Measurements from ENCODE around the gene CUL5. TPM values are rescaled to one million over a fixed set of nuclear protein-coding genes. Genes with fewer than 3 reads are reported as not detected.
"Not testable (repeated sequence)": the region's sequence is repeated elsewhere in the genome, so short reads cannot be mapped to it uniquely, and the experiment has no call there.

Gene CUL5
- total RNA-seq, 2 experiments from 2014 or later, result 27.1 to 28.3 TPM

DNA sequence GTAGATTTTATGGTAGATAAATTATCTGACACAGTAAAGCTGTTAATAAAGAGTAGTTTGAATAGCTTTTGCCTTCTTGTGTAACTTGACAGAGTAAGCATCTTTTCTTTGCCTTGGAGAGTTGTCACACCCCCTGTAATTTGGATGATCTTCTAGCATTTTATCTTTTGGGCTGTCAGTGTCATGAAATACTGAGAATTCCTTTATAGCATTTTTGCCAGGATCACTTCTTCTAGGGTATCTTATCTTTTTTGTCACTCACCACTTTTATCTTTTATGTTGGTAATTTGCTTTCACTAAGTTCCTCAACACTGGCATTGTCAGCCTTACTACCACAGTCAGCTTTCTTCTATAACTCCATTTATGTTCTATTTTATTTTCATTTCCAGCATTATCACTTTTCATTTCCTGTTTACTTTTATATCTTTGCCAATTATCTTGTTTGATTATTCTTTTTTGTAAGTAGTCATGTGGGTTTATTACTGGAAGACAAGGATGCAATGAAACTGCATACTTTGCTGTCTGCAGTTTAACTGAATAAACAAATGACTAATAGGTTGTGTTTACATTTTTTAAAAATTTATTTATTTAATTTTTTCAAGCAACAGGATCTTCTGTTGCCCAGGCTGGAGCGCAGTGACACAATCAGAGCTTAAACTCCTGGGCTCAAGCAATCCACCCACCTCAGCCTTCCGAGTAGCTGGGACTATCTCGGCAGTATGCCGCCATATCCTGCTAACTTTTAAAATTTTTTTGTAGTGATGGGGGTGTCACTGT, 84.6 kb downstream of the CUL5 start:
- no peak for DNase-seq
- CTCF ChIA-PET, result no interaction called here

GRCh38 chr11:108097179-108097578, 88.5 kb downstream of the CUL5 start:
- no peak overlapping the region for H3K27ac Mint-ChIP-seq
- H3K9me3 Mint-ChIP-seq, result no peaks in the 10 kb centered on the region
- no peak for DNase-seq
- no peaks in the 10 kb centered on the region for H3K4me1 Mint-ChIP-seq
- POLR2A ChIA-PET, result no interaction called here
- CTCF ChIA-PET, result no interaction called here
- H3K4me3 Mint-ChIP-seq, result no peak overlapping the region
- no peaks in the 10 kb centered on the region for H3K27me3 Mint-ChIP-seq
- H3K36me3 Mint-ChIP-seq (ENCODE audit: low read depth), result peaks cover 30% of the 10 kb centered on the region

More for the DNA sequence above, 84.6 kb downstream of the CUL5 start:
- peaks cover 31% of the 10 kb centered on the region for H3K36me3 Mint-ChIP-seq (ENCODE audit: low read depth)
- no peaks in the 10 kb centered on the region for H3K27me3 Mint-ChIP-seq
- H3K27ac Mint-ChIP-seq, result no peak overlapping the region
- no peaks in the 10 kb centered on the region for H3K4me1 Mint-ChIP-seq
- no peaks in the 10 kb centered on the region for H3K9me3 Mint-ChIP-seq
- H3K4me3 Mint-ChIP-seq, result no peak overlapping the region
- POLR2A ChIA-PET, result no interaction called here

GRCh38 chr11:108101090-108101775, 92.5 kb downstream of the CUL5 start:
- POLR2A ChIA-PET, result no interaction called here
- CTCF ChIA-PET, result interaction anchor here (1.2 kb wide), 1 partner anchor 92 kb away, joined by 3 read pairs; the partner anchor contains the start of gene CUL5
- H3K36me3 Mint-ChIP-seq (ENCODE audit: low read depth), result peaks cover 25% of the 10 kb centered on the region
- no peak for DNase-seq
- H3K27me3 Mint-ChIP-seq, result no peaks in the 10 kb centered on the region
- no peak overlapping the region for H3K4me3 Mint-ChIP-seq
- H3K27ac Mint-ChIP-seq, result no peak overlapping the region
- no peaks in the 10 kb centered on the region for H3K4me1 Mint-ChIP-seq
- H3K9me3 Mint-ChIP-seq, result no peaks in the 10 kb centered on the region

DNA sequence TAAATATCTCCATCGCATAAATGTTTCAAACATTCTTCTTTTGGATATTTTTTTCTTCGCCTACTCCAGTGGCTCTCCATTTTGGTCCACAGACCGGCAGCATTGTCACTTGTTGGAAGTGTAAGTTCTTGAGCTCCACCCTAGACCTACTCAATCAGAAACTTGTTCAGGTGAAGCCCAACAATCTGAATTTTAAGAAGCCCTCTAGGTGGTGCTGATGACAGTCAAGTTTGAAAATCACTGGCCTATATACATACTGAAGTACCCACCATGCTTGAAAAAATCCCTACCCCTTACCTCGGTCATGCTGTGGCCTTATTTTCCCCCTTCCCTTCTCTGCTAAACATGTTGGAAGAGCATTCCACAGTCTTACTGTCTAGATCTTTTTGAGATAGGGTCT, 102.4 kb downstream of the CUL5 start:
- H3K4me3 Mint-ChIP-seq, result no peak overlapping the region
- CTCF ChIA-PET, result interaction anchor here (0.6 to 1.0 kb wide), 2 partner anchors 33 to 590 kb away, joined by 3 to 6 read pairs; no protein-coding TSS in a partner anchor
- H3K9me3 Mint-ChIP-seq, result no peaks in the 10 kb centered on the region
- peaks cover 2% of the 10 kb centered on the region for H3K4me1 Mint-ChIP-seq
- no peaks in the 10 kb centered on the region for H3K27me3 Mint-ChIP-seq
- no peak overlapping the region for H3K27ac Mint-ChIP-seq
- DNase-seq, result no peak
- POLR2A ChIA-PET, result interaction anchor here (0.6 kb wide), 1 partner anchor 44 kb away, joined by 4 read pairs; no protein-coding TSS in a partner anchor
- no peaks in the 10 kb centered on the region for H3K36me3 Mint-ChIP-seq (ENCODE audit: low read depth)

DNA sequence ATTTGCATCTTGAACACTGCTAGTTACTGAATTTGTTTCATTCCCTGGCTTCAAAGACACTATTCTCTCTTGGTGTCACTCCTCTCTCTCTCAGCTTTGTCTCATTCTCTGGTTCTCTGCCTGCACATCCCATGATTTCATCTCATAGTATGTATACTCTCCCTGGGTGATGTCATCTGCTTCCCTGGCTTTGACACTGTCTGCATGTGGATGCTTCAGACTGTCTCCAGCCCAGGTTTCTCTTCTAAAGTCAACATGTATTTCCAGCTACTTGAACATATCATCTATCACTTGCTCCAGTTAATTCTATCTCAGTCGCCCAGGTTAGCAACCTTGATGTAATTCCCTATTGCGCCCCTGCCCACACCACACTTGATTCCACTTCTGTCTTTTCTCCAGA, 103.4 kb downstream of the CUL5 start:
- H3K4me3 Mint-ChIP-seq, result no peak overlapping the region
- DNase-seq, result no peak
- no peak overlapping the region for H3K27ac Mint-ChIP-seq
- no peaks in the 10 kb centered on the region for H3K9me3 Mint-ChIP-seq
- no peaks in the 10 kb centered on the region for H3K36me3 Mint-ChIP-seq (ENCODE audit: low read depth)
- no peaks in the 10 kb centered on the region for H3K27me3 Mint-ChIP-seq
- CTCF ChIA-PET, result interaction anchor here (0.7 to 1.3 kb wide), 2 partner anchors 9 to 44 kb away, joined by 3 read pairs; no protein-coding TSS in a partner anchor
- peaks cover 2% of the 10 kb centered on the region for H3K4me1 Mint-ChIP-seq
- POLR2A ChIA-PET, result no interaction called here

DNA sequence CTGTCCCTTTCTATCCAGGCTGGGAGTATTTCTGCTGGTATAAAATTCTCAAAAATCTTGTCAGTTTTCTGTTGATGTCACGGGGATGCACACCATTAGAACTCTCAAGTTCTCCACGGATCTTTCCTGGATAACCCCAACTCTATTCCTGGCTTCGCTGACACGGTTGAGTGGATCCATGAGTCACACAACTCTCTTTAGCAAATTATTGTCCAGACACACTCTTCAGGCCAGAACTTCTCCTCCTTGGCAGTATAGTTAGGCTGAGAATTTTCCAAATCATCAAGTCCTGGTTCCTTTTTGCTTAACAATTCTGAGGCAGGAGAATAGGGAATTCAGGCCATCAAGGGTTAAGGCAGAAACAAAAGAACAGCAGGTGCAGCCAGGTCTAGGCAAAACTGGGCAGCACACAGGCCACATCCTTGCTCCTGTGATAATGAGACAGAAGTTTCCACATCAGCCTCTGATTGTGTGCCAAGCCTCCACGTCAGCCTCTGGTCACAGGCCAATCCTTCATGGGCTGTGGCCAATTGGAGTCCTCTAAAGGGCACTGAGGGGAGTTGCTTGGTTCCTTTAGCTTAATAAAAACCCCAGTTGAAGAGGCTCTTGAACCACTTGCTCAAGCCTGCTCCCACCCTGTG, 106.9 kb downstream of the CUL5 start:
- no peaks in the 10 kb centered on the region for H3K9me3 Mint-ChIP-seq
- peaks cover 9% of the 10 kb centered on the region for H3K4me1 Mint-ChIP-seq
- ChIA-PET CTCF (no interaction called here), POLR2A (no interaction called here)
- no peak overlapping the region for H3K4me3 Mint-ChIP-seq
- no peaks in the 10 kb centered on the region for H3K36me3 Mint-ChIP-seq (ENCODE audit: low read depth)
- no peaks in the 10 kb centered on the region for H3K27me3 Mint-ChIP-seq
- no peak for DNase-seq
- H3K27ac Mint-ChIP-seq, result no peak overlapping the region

DNA sequence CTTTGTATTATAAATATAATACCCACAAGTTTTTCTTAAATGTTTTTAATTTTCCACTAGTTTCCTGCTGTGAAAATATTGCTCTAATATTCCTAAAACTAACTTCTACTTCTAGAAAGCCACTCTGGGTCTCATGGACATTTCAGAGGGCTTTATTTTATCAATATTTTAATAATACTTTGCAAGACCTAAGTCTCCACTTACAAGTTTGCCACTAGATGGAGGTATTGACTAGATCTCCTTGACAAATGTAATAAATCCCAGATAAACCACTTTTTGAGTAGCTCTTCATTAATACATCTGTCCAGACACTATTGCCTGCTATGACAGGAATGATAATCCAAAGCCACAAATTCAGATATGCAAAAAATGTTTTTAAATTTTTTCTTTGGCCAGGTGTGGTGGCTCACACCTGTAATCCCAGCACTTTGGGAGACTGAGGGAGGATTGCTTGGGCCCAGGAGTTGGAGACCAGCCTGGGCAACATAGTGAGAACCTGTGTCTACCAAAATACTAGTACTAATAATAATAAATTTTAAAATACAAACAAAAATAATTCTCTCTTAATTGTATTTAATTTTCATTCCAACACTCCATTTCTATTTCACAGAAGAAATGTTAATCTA, 109.2 kb downstream of the CUL5 start:
- no peak for DNase-seq
- Mint-ChIP-seq H3K4me3 (no peak overlapping the region), H3K4me1 (peaks cover 25% of the 10 kb centered on the region), H3K27ac (no peak overlapping the region), H3K9me3 (no peaks in the 10 kb centered on the region), H3K36me3 (ENCODE audit: low read depth) (peaks cover 3% of the 10 kb centered on the region), H3K27me3 (no peaks in the 10 kb centered on the region)
- ChIA-PET CTCF (interaction anchor here (0.6 to 3.3 kb wide), 9 partner anchors 8 to 617 kb away, joined by 3 to 39 read pairs (median 7); partner anchors contain the start of genes ATM, CUL5, DDX10 and NPAT), POLR2A (interaction anchor here (0.9 to 1.7 kb wide), 4 partner anchors 10 to 531 kb away, joined by 3 to 8 read pairs (median 4); partner anchors contain the start of genes ATM, CUL5 and NPAT)

DNA sequence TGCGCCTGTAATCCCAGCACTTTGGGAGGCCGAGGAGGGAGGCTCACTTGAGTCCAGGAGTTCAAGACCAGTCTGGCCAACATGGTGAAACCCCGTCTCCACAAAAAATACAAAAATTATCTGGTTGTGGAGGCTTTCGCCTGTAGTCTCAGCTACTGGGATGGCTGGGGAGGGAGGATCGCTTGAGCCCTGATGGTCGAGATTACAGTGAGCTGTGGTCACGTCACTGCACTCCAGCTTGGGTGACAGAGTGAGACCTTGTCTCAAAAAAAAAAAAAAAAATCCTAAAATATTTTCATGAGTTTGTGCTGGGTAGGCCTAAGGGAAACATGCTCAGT, 112.2 kb downstream of the CUL5 start:
- Mint-ChIP-seq H3K27ac (peak overlapping the region; percentile 67), H3K4me1 (peaks cover 49% of the 10 kb centered on the region), H3K36me3 (ENCODE audit: low read depth) (peaks cover 17% of the 10 kb centered on the region), H3K4me3 (peak overlapping the region; percentile 87)
- H3K27me3 Mint-ChIP-seq, DNase-seq, H3K9me3 Mint-ChIP-seq: not testable (repeated sequence)
- CTCF ChIA-PET, result interaction anchor here (0.7 to 1.5 kb wide), 3 partner anchors 8 to 112 kb away, joined by 3 to 4 read pairs (median 3); partner anchors contain the start of gene CUL5
- POLR2A ChIA-PET, result interaction anchor here (0.8 to 2.3 kb wide), 5 partner anchors 8 to 101 kb away, joined by 3 to 8 read pairs (median 3); partner anchors contain the start of genes ATM and NPAT

DNA sequence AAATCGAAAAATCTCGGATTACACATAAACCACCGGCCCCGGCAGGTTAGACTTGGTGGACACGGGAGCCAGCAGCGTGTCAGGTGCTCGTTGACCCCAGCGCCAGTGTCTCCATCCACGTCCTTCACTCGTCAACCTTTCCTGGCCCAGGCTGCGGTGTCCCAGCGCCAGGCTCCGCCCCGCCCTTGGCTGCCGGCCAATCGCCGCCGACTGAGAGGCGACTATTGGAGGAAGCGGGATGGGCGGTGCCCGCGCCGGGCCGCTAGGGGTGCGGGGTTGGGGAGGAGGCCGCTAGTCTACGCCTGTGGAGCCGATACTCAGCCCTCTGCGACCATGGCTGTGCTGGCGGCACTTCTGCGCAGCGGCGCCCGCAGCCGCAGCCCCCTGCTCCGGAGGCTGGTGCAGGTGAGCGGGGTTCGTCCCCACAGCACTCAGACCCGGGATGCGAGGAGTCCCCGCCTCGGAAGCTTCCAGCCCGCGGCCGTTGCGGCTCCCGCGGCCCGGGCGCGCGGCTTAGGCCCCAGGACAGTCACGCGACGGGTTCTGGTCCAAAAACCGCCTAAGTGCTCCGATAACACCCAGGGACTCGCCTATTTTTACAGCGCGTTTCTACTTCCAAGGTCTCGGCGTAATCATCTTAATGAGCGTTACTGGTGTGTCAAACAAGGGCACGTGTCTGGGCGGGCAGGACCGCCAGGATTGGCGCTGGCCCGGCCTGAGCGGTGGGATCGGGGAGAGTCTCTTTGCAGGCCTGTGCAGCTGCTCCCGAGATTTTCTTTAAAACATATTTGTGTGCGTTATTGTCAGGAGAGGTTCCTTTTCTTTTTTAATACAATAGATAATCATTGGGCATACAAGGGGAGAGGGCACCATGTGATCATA, 112.8 kb downstream of the CUL5 start, which contains the start of gene ACAT1:
TSS of gene ACAT1 (plus strand) at position 294 of the 882 bp plus-strand sequence. CDS start at position 334, 40 bp downstream.
- Mint-ChIP-seq H3K36me3 (ENCODE audit: low read depth) (peaks cover 22% of the 10 kb centered on the region), H3K27ac (peak within 1 kb of the TSS; percentile 67), H3K4me1 (peaks cover 53% of the 10 kb centered on the region), H3K27me3 (no peaks in the 10 kb centered on the region), H3K9me3 (no peaks in the 10 kb centered on the region), H3K4me3 (peak within 1 kb of the TSS; percentile 87)
- peak; percentile 96 for DNase-seq
- POLR2A ChIA-PET, result interaction anchor here (0.8 to 2.3 kb wide), 7 partner anchors 9 to 116 kb away, joined by 3 to 8 read pairs (median 5); partner anchors contain the start of genes ATM, CUL5 and NPAT
- CTCF ChIA-PET, result interaction anchor here (0.6 to 1.6 kb wide), 4 partner anchors 40 to 199 kb away, joined by 3 to 5 read pairs (median 4); partner anchors contain the start of gene CUL5

DNA sequence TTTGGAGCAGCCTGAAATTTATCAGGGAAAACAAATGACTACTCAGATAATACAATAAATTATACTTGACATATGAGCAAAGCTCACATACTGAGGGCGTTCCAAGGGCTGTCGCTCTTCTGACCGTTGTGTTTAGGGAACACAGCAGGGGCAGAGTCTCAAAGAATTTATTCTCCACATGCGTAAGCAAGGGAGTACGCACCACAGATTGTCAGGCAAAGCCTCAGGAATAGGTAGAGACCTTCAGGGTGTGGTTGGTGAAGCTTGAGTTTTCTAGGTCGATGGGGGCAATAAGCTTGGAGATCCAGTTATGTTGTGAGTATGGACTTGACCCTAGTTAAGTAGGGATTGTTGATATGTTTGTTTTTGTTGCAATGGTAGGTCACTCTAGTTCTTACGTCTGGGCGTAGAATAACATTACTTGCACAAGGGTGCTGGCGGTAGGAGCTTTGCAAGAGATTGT, 113.5 kb downstream of the CUL5 start:
- Mint-ChIP-seq H3K4me3 (peak overlapping the region; percentile 87), H3K36me3 (ENCODE audit: low read depth) (peaks cover 23% of the 10 kb centered on the region), H3K4me1 (peaks cover 53% of the 10 kb centered on the region), H3K27me3 (no peaks in the 10 kb centered on the region), H3K27ac (peak overlapping the region; percentile 67), H3K9me3 (no peaks in the 10 kb centered on the region)
- ChIA-PET POLR2A (interaction anchor here (1.1 to 2.3 kb wide), 6 partner anchors 9 to 115 kb away, joined by 3 to 8 read pairs (median 6); partner anchors contain the start of genes ATM, CUL5 and NPAT), CTCF (interaction anchor here (0.6 to 1.6 kb wide), 3 partner anchors 39 to 200 kb away, joined by 3 to 5 read pairs (median 4); partner anchors contain the start of gene CUL5)
- no peak for DNase-seq

- Mint-ChIP-seq H3K4me3 (no peak overlapping the region), H3K9me3 (no peaks in the 10 kb centered on the region), H3K4me1 (peaks cover 49% of the 10 kb centered on the region), H3K27ac (peak overlapping the region; percentile 61), H3K27me3 (no peaks in the 10 kb centered on the region), H3K36me3 (ENCODE audit: low read depth) (peaks cover 30% of the 10 kb centered on the region)
- no peak for DNase-seq
- POLR2A ChIA-PET, result interaction anchor here (4.0 kb wide), 1 partner anchor 98 kb away, joined by 23 read pairs; the partner anchor contains the start of genes ATM and NPAT
- CTCF ChIA-PET, result no interaction called here
These were observed 116.4 kb downstream of the CUL5 start for GRCh38 chr11:108125096-108125495.

All from activated CD4-positive, alpha-beta memory T cell treated with anti-CD3 and anti-CD28 coated beads, Interleukin-2, amount 10 ng/mL, durations not matched to agents 7 days and 5 days (primary cell).